Spleen (tissue), 11 donors: ENCODE data around the gene GYPC. TPM values are rescaled to one million over a fixed set of nuclear protein-coding genes. Genes with fewer than 3 reads are reported as not detected.

Source experiments
- DNase-seq: peaks from one replicate; pipeline ENCODE4 v3.0.0-alpha.2; 2020
- H3K27ac ChIP-seq, 8 donors: fragments of 200-600 bp; sonication (generic) in 7 of 8; 1 replicate in 4 of 8; 2 replicates in 4 of 8; pipeline versions ENCODE4 v1.5.0 to v1.8.0; 2016 to 2021; ENCODE audit warnings: inconsistent platforms in 4 of 8, mild to moderate bottlenecking in 4 of 8, moderate library complexity in 1 of 8
- H3K27me3 ChIP-seq, 7 donors: fragments of 200-600 bp; sonication (generic) in 6 of 7; replicated peaks in 1 of 7; 1 replicate in 4 of 7; 2 replicates in 3 of 7; pipeline versions ENCODE4 v1.5.0 to v1.8.0; 2016 to 2021; ENCODE audit warnings: inconsistent platforms in 3 of 7, mild to moderate bottlenecking in 1 of 7
- H3K36me3 ChIP-seq, 6 donors: fragments of 200-600 bp; sonication (generic) in 5 of 6; 1 replicate in 4 of 6; 2 replicates in 2 of 6; pipeline versions ENCODE4 v1.5.0 to v1.8.0; 2016 to 2021; ENCODE audit warnings: inconsistent platforms in 2 of 6
- H3K4me1 ChIP-seq, 6 donors: fragments of 200-600 bp; sonication (generic) in 5 of 6; 1 replicate in 3 of 6; 2 replicates in 3 of 6; pipeline versions ENCODE4 v1.5.0 to v1.8.0; 2016 to 2021; ENCODE audit warnings: inconsistent platforms in 3 of 6
- H3K4me3 ChIP-seq, 8 donors: fragments of 200-600 bp; sonication (generic) in 7 of 8; 1 replicate in 4 of 8; 2 replicates in 4 of 8; pipeline versions ENCODE4 v1.5.0 to v1.8.0; 2016 to 2021; ENCODE audit warnings: inconsistent platforms in 4 of 8, mild to moderate bottlenecking in 4 of 8, moderate library complexity in 2 of 8
- H3K9me3 ChIP-seq, 8 donors: fragments of 200-600 bp; sonication (generic) in 7 of 8; 1 replicate in 4 of 8; 2 replicates in 4 of 8; pipeline versions ENCODE4 v1.5.0 to v1.8.0; 2016 to 2021; ENCODE audit warnings: inconsistent platforms in 4 of 8
- CTCF ChIP-seq, 11 experiments: fragments of 200-600 bp in 7 of 11; fragments of 450-650 bp in 4 of 11; sonication (generic) in 4 of 11; IDR thresholded peaks in 8 of 11; conservative IDR thresholded peaks in 3 of 11; 1 replicate in 7 of 11; 2 replicates in 4 of 11; pipeline versions ENCODE4 v1.4.0 to v1.8.0; 2016 to 2021; ENCODE audit warnings: antibody characterized with exemption in 11 of 11, inconsistent platforms in 4 of 11, mild to moderate bottlenecking in 1 of 11
- POLR2A ChIP-seq, 3 donors: fragments of 450-650 bp; IDR thresholded peaks; one replicate each; pipeline ENCODE4 v1.5.1; 2017; ENCODE audit warnings: antibody characterized with exemption in 3 of 3, mild to moderate bottlenecking in 1 of 3
- POLR2AphosphoS5 ChIP-seq, 3 donors: sonication (generic); formaldehyde crosslinking; IDR thresholded peaks; one replicate each; pipeline ENCODE4 v1.5.1; 2017; ENCODE audit warnings: antibody characterized with exemption in 3 of 3
- WGBS, 5 donors: extraction: QIAGEN DNeasy Blood & Tissue Kit in 3 of 5; methylation state at CpG; one replicate each; pipeline versions ENCODE4 v1.1.5 to v1.1.7; 2013 to 2018; 5-methylcytosine and 5-hydroxymethylcytosine counted together
- intact Hi-C: fragments of 100-400 bp; cut with DNase I; formaldehyde crosslinking; loops from one replicate; pipeline ENCODE4 v1.15.0; 2023; ENCODE audit warnings: low total_unique reads
- polyA plus RNA-seq, 3 donors: library from polyadenylated mRNA; stranded (reverse); fragments of 200-250 nt; gene quantifications; one replicate each; pipeline ENCODE4 v1.2.1, GENCODE V29; 2013
- total RNA-seq, 7 donors: library from RNA; depleted of rRNA in 3 of 7; stranded (reverse); fragments of >200 nt in 3 of 7; fragmentation: NEBNext Ultra II Directional in 4 of 7; extraction: Animal tissue kit (Norgen Biotek cat#: 25700) in 4 of 7; gene quantifications; one replicate each; pipeline versions ENCODE4 v1.1.0 to v1.2.1, GENCODE V29; 2016 to 2021
- donor health status: healthy with polysubstance abuse.
- donor health status: DM: no; HTN: no; CAD: no; lungs with moderate emphysema.
- donor health status: DM: no; HTN: no; CAD: no.
- donor health status: Bipolar disorder and iron deficiency.
- donor health status: healthy.
- donor health status: DM: no; HTN: no; CAD: no.
- donor health status: DM: yes; HTN: yes; CAD: no.

GYPC gene
- total and polyA plus RNA-seq, 10 donors, result 86.6 to 202 (median 153) TPM

DNA sequence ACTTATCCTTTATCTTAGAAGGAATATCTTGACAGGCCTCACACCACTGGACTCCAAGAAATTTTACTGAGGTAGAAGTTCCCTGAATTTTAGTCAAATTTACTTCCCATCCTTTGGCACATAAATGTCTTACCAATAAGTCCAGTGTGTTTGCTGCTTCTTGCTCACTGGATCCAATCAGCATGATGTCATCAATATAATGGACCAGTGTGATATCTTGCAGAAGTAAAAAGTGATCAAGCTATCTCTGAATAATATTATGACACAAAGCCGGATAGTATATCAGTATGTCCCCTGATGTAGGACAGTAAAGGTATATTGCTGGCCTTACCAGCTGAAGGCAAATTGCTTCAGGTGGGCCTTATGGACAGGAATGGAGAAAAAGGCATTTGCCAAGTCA, 6.9 kb upstream of the GYPC start:
- no peak overlapping the region for H3K4me3 ChIP-seq
- peaks cover 0 to 16% (median 7%) of the 10 kb centered on the region in 6 donors for H3K4me1 ChIP-seq
- no peaks in the 10 kb centered on the region for H3K36me3 ChIP-seq
- no peaks in the 10 kb centered on the region for H3K27me3 ChIP-seq
- H3K9me3 ChIP-seq, result peaks cover 0 to 8% (median 0%) of the 10 kb centered on the region in 8 donors
- 89 to 100% (median 92%) methylated on average over 1 of the region's 1 CpG for WGBS, 5 donors
- intact Hi-C loops, result no loop called here
- TF ChIP-seq POLR2AphosphoS5 (IDR thresholded peaks at IDR 0.05) (no peak), CTCF (IDR thresholded peaks at IDR 0.05 in 8 of 11, conservative IDR thresholded peaks at IDR 0.05 in 3 of 11) (no peak), POLR2A (IDR thresholded peaks at IDR 0.05) (no peak)
- H3K27ac ChIP-seq, result no peak overlapping the region
- DNase-seq, result no peak

DNA sequence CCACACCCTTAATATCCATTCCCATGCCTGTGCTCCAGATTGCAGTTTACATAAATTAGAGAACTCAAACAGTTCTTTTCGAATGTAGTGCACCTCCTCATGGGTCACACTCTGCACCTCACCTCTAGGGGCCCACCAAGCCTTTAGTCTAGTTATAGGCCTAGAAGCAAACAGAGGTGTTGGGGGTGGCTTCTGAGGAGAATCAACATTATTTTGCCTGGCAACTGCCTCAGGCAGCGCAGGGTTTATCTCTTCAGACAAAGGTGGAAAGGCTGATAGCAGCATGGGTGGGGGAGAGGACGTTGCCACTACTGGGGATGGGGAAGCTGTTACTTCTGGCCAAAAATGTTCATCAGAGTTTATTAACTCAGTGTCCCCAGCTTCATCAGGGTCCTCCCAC, 5.0 kb upstream of the GYPC start:
- Histone ChIP-seq H3K9me3 (peaks cover 0 to 8% (median 0%) of the 10 kb centered on the region in 8 donors), H3K4me1 (peaks cover 9 to 19% (median 12%) of the 10 kb centered on the region in 6 donors), H3K36me3 (no peaks in the 10 kb centered on the region), H3K27ac (no peak overlapping the region), H3K27me3 (no peaks in the 10 kb centered on the region), H3K4me3 (no peak overlapping the region)
- TF ChIP-seq CTCF (IDR thresholded peaks at IDR 0.05 in 8 of 11, conservative IDR thresholded peaks at IDR 0.05 in 3 of 11) (no peak), POLR2AphosphoS5 (IDR thresholded peaks at IDR 0.05) (no peak), POLR2A (IDR thresholded peaks at IDR 0.05) (no peak)
- WGBS, 5 donors, result 64 to 88% (median 79%) methylated on average over 3 of the region's 3 CpGs
- intact Hi-C loops, result no loop called here
- DNase-seq, result no peak

DNA sequence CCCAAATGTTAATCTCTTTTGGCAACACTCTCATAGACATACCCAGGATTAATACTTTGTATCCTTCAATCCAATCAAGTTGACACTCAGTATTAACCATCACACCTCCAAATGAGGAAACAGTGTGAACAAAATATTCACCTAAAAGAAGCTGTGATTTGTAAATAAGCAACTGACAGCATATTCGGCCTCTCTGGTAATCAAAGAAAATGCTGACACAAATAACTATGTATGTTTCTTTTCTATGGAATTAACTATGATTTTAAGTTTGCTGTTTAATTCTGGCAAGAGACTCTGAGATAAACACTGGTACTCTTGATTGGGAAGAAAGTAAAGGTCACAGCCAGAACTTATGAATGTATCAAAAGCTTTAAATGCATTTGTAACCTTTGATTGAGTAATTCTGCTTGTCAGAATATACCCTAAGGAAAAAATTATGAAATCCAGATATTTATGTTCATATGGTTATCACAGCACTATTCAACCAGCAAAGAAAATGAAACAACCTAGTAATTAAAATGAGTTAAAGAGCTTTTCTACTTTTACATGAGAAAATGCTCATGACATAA, 3.6 kb upstream of the GYPC start:
- Histone ChIP-seq H3K36me3 (no peaks in the 10 kb centered on the region), H3K27ac (no peak overlapping the region), H3K4me1 (peaks cover 9 to 31% (median 20%) of the 10 kb centered on the region in 6 donors), H3K4me3 (no peak overlapping the region), H3K9me3 (peaks cover 0 to 8% (median 0%) of the 10 kb centered on the region in 8 donors), H3K27me3 (no peaks in the 10 kb centered on the region)
- no peak for DNase-seq
- intact Hi-C loops, result no loop called here
- no peak for TF ChIP-seq CTCF (IDR thresholded peaks at IDR 0.05 in 8 of 11, conservative IDR thresholded peaks at IDR 0.05 in 3 of 11)
- 88 to 97% (median 92%) methylated on average over 1 of the region's 1 CpG for WGBS, 5 donors

- Histone ChIP-seq H3K27me3 (no peaks in the 10 kb centered on the region), H3K4me3 (no peak overlapping the region), H3K4me1 (peaks cover 13 to 38% (median 27%) of the 10 kb centered on the region in 6 donors), H3K27ac (no peak overlapping the region), H3K36me3 (no peaks in the 10 kb centered on the region), H3K9me3 (peaks cover 0 to 8% (median 0%) of the 10 kb centered on the region in 8 donors)
- no peak for TF ChIP-seq POLR2AphosphoS5 (IDR thresholded peaks at IDR 0.05)
- no peak for TF ChIP-seq CTCF (IDR thresholded peaks at IDR 0.05 in 8 of 11, conservative IDR thresholded peaks at IDR 0.05 in 3 of 11)
- TF ChIP-seq POLR2A (IDR thresholded peaks at IDR 0.05), result no peak
- 80 to 96% (median 88%) methylated on average over 4 of the region's 4 CpGs for WGBS, 5 donors
- intact Hi-C loops, result no loop called here
- no peak for DNase-seq
Measured at GRCh38 chr2:126653109-126653508, 2.8 kb upstream of the GYPC start.
